ENCODE results near the gene SF3A2.

SF3A2 gene

GRCh38 chr19:2283835-2284507, 47.3 kb downstream of the SF3A2 start:
- H3K9me3 ChIP-seq (ENCODE audit: control insufficient read depth, low read length): no peaks in the 10 kb centered on the region
- peaks cover 8% of the 10 kb centered on the region for H3K4me1 ChIP-seq (ENCODE audit: control insufficient read depth, insufficient read depth, low read length)
- DNase-seq (ENCODE audit: low read depth): no peak
- no peak overlapping the region for H3K4me3 ChIP-seq (ENCODE audit: low read length)
- H3K9ac ChIP-seq (ENCODE audit: low read length): no peak overlapping the region
- no peaks in the 10 kb centered on the region for H3K36me3 ChIP-seq (ENCODE audit: control insufficient read depth, insufficient read depth, low read length, severe bottlenecking)
- peaks cover 7% of the 10 kb centered on the region for H3K27me3 ChIP-seq (replicated peaks; ENCODE audit: control insufficient read depth, insufficient read depth, low read length)

GRCh38 chr19:2286402-2287140, 49.9 kb downstream of the SF3A2 start:
- H3K4me3 ChIP-seq (ENCODE audit: low read length): no peak overlapping the region
- H3K27me3 ChIP-seq (replicated peaks; ENCODE audit: control insufficient read depth, insufficient read depth, low read length): peaks cover 23% of the 10 kb centered on the region
- H3K4me1 ChIP-seq (ENCODE audit: control insufficient read depth, insufficient read depth, low read length): peaks cover 7% of the 10 kb centered on the region
- no peak overlapping the region for H3K9ac ChIP-seq (ENCODE audit: low read length)
- no peak for DNase-seq (ENCODE audit: low read depth)
- no peaks in the 10 kb centered on the region for H3K9me3 ChIP-seq (ENCODE audit: control insufficient read depth, low read length)
- no peaks in the 10 kb centered on the region for H3K36me3 ChIP-seq (ENCODE audit: control insufficient read depth, insufficient read depth, low read length, severe bottlenecking)

- no peak for DNase-seq (ENCODE audit: low read depth)
- Histone ChIP-seq H3K9me3 (ENCODE audit: control insufficient read depth, low read length) (no peaks in the 10 kb centered on the region), H3K4me3 (ENCODE audit: low read length) (no peak overlapping the region), H3K9ac (ENCODE audit: low read length) (no peak overlapping the region), H3K36me3 (ENCODE audit: control insufficient read depth, insufficient read depth, low read length, severe bottlenecking) (no peaks in the 10 kb centered on the region), H3K27me3 (replicated peaks; ENCODE audit: control insufficient read depth, insufficient read depth, low read length) (peaks cover 27% of the 10 kb centered on the region), H3K4me1 (ENCODE audit: control insufficient read depth, insufficient read depth, low read length) (no peaks in the 10 kb centered on the region)
Measured at GRCh38 chr19:2287585-2288337, 51.1 kb downstream of the SF3A2 start.

- Histone ChIP-seq H3K27me3 (replicated peaks; ENCODE audit: control insufficient read depth, insufficient read depth, low read length) (peaks cover 27% of the 10 kb centered on the region), H3K9me3 (ENCODE audit: control insufficient read depth, low read length) (no peaks in the 10 kb centered on the region)
Measured at GRCh38 chr19:2288338-2288817, 51.8 kb downstream of the SF3A2 start.

GRCh38 chr19:2288818-2289713, 52.4 kb downstream of the SF3A2 start:
- Histone ChIP-seq H3K4me1 (ENCODE audit: control insufficient read depth, insufficient read depth, low read length) (peaks cover 1% of the 10 kb centered on the region), H3K27me3 (replicated peaks; ENCODE audit: control insufficient read depth, insufficient read depth, low read length) (peaks cover 32% of the 10 kb centered on the region), H3K36me3 (ENCODE audit: control insufficient read depth, insufficient read depth, low read length, severe bottlenecking) (no peaks in the 10 kb centered on the region), H3K9ac (ENCODE audit: low read length) (no peak overlapping the region), H3K9me3 (ENCODE audit: control insufficient read depth, low read length) (no peaks in the 10 kb centered on the region), H3K4me3 (ENCODE audit: low read length) (no peak overlapping the region)
- no peak for DNase-seq (ENCODE audit: low read depth)

More at GRCh38 chr19:2288338-2288817, 51.8 kb downstream of the SF3A2 start:
- Histone ChIP-seq H3K36me3 (ENCODE audit: control insufficient read depth, insufficient read depth, low read length, severe bottlenecking) (no peaks in the 10 kb centered on the region), H3K4me1 (ENCODE audit: control insufficient read depth, insufficient read depth, low read length) (no peaks in the 10 kb centered on the region), H3K9ac (ENCODE audit: low read length) (no peak overlapping the region), H3K4me3 (ENCODE audit: low read length) (no peak overlapping the region)
- DNase-seq (ENCODE audit: low read depth): no peak

- peaks cover 9% of the 10 kb centered on the region for H3K4me1 ChIP-seq (ENCODE audit: control insufficient read depth, insufficient read depth, low read length)
- H3K9me3 ChIP-seq (ENCODE audit: control insufficient read depth, low read length): no peaks in the 10 kb centered on the region
- H3K4me3 ChIP-seq (ENCODE audit: low read length): peak overlapping the region; percentile 54
- no peaks in the 10 kb centered on the region for H3K36me3 ChIP-seq (ENCODE audit: control insufficient read depth, insufficient read depth, low read length, severe bottlenecking)
- no peak overlapping the region for H3K9ac ChIP-seq (ENCODE audit: low read length)
- DNase-seq (ENCODE audit: low read depth): peak; percentile 33
- H3K27me3 ChIP-seq (replicated peaks; ENCODE audit: control insufficient read depth, insufficient read depth, low read length): peaks cover 35% of the 10 kb centered on the region
Measured at GRCh38 chr19:2289714-2290435, 53.3 kb downstream of the SF3A2 start.

GRCh38 chr19:2290441-2291184, 54.0 kb downstream of the SF3A2 start:
- no peak for DNase-seq (ENCODE audit: low read depth)
- Histone ChIP-seq H3K27me3 (replicated peaks; ENCODE audit: control insufficient read depth, insufficient read depth, low read length) (peaks cover 35% of the 10 kb centered on the region), H3K9ac (ENCODE audit: low read length) (no peak overlapping the region), H3K4me1 (ENCODE audit: control insufficient read depth, insufficient read depth, low read length) (peaks cover 14% of the 10 kb centered on the region), H3K36me3 (ENCODE audit: control insufficient read depth, insufficient read depth, low read length, severe bottlenecking) (no peaks in the 10 kb centered on the region), H3K9me3 (ENCODE audit: control insufficient read depth, low read length) (no peaks in the 10 kb centered on the region), H3K4me3 (ENCODE audit: low read length) (peak overlapping the region; percentile 54)

- no peaks in the 10 kb centered on the region for H3K9me3 ChIP-seq (ENCODE audit: control insufficient read depth, low read length)
- H3K36me3 ChIP-seq (ENCODE audit: control insufficient read depth, insufficient read depth, low read length, severe bottlenecking): no peaks in the 10 kb centered on the region
- H3K4me1 ChIP-seq (ENCODE audit: control insufficient read depth, insufficient read depth, low read length): peaks cover 14% of the 10 kb centered on the region
- peak; percentile 21 for DNase-seq (ENCODE audit: low read depth)
- H3K4me3 ChIP-seq (ENCODE audit: low read length): no peak overlapping the region
- H3K27me3 ChIP-seq (replicated peaks; ENCODE audit: control insufficient read depth, insufficient read depth, low read length): peaks cover 35% of the 10 kb centered on the region
- no peak overlapping the region for H3K9ac ChIP-seq (ENCODE audit: low read length)
Measured at GRCh38 chr19:2291185-2291751, 54.6 kb downstream of the SF3A2 start.

- no peaks in the 10 kb centered on the region for H3K36me3 ChIP-seq (ENCODE audit: control insufficient read depth, insufficient read depth, low read length, severe bottlenecking)
- H3K4me1 ChIP-seq (ENCODE audit: control insufficient read depth, insufficient read depth, low read length): peaks cover 14% of the 10 kb centered on the region
- peaks cover 23% of the 10 kb centered on the region for H3K27me3 ChIP-seq (replicated peaks; ENCODE audit: control insufficient read depth, insufficient read depth, low read length)
- no peak overlapping the region for H3K9ac ChIP-seq (ENCODE audit: low read length)
- peak; percentile 78 for DNase-seq (ENCODE audit: low read depth)
- peak overlapping the region; percentile 18 for H3K4me3 ChIP-seq (ENCODE audit: low read length)
- H3K9me3 ChIP-seq (ENCODE audit: control insufficient read depth, low read length): no peaks in the 10 kb centered on the region
Measured at GRCh38 chr19:2294687-2295335, 58.2 kb downstream of the SF3A2 start.
